ENCODE measurements around the gene MCF2L2. TPM values are rescaled to one million over a fixed set of nuclear protein-coding genes. Genes with fewer than 3 reads are reported as not detected.

MCF2L2 gene
- total RNA-seq, 2 donors from 2014 or later: 0.38 to 1.3 TPM

GRCh38 chr3:183313764-183314163 is 114.7 kb downstream of the MCF2L2 start:
- intact Hi-C loops (cut with DNase I): no loop called here
- DNase-seq (ENCODE audit: low spot score): no peak

GRCh38 chr3:183313351-183313750 is 115.1 kb downstream of the MCF2L2 start:
- DNase-seq (ENCODE audit: low spot score): no peak

GRCh38 chr3:183312433-183312832 is 116.0 kb downstream of the MCF2L2 start:
- no peak for DNase-seq (ENCODE audit: low spot score)
- intact Hi-C loops (cut with DNase I): no loop called here

More at GRCh38 chr3:183313351-183313750, 115.1 kb downstream of the MCF2L2 start:
- intact Hi-C loops (cut with DNase I): no loop called here

GRCh38 chr3:183310936-183311335 is 117.5 kb downstream of the MCF2L2 start:
- intact Hi-C loops (cut with DNase I): no loop called here
- no peak for DNase-seq (ENCODE audit: low spot score)

- DNase-seq (ENCODE audit: low spot score): no peak
- intact Hi-C loops (cut with DNase I): loop anchor here (1.0 to 10.0 kb wide), 2 partner anchors 25 to 446 kb away; no protein-coding TSS in a partner anchor
Observed at GRCh38 chr3:183309276-183309675, 119.1 kb downstream of the MCF2L2 start.

- DNase-seq (ENCODE audit: low spot score): no peak
- intact Hi-C loops (cut with DNase I): loop anchor here (1.0 to 10.0 kb wide), 2 partner anchors 26 to 446 kb away; no protein-coding TSS in a partner anchor
Observed at GRCh38 chr3:183308751-183309150, 119.7 kb downstream of the MCF2L2 start.

- intact Hi-C loops (cut with DNase I): loop anchor here in 1 of 2 donors (10.0 kb wide), 1 partner anchor 447 kb away; no protein-coding TSS in a partner anchor
Observed at GRCh38 chr3:183307749-183308148, 120.7 kb downstream of the MCF2L2 start.

GRCh38 chr3:183306798-183307671 is 121.4 kb downstream of the MCF2L2 start:
- intact Hi-C loops (cut with DNase I): loop anchor here in 1 of 2 donors (10.0 kb wide), 1 partner anchor 448 kb away; no protein-coding TSS in a partner anchor
- DNase-seq (ENCODE audit: low spot score): peak; percentile 91

More at GRCh38 chr3:183307749-183308148, 120.7 kb downstream of the MCF2L2 start:
- no peak for DNase-seq (ENCODE audit: low spot score)

- intact Hi-C loops (cut with DNase I): loop anchor here in 1 of 2 donors (10.0 kb wide), 1 partner anchor 451 kb away; no protein-coding TSS in a partner anchor
Observed at GRCh38 chr3:183303690-183304089, 124.7 kb downstream of the MCF2L2 start.

GRCh38 chr3:183301937-183302580 is 126.4 kb downstream of the MCF2L2 start:
- intact Hi-C loops (cut with DNase I): loop anchor here in 1 of 2 donors (10.0 kb wide), 1 partner anchor 453 kb away; no protein-coding TSS in a partner anchor
- no peak for DNase-seq (ENCODE audit: low spot score)

More at GRCh38 chr3:183303690-183304089, 124.7 kb downstream of the MCF2L2 start:
- no peak for DNase-seq (ENCODE audit: low spot score)

- intact Hi-C loops (cut with DNase I): loop anchor here in 1 of 2 donors (10.0 kb wide), 1 partner anchor 454 kb away; no protein-coding TSS in a partner anchor
- DNase-seq (ENCODE audit: low spot score): no peak
Observed at GRCh38 chr3:183300996-183301562, 127.3 kb downstream of the MCF2L2 start.

- DNase-seq (ENCODE audit: low spot score): no peak
- intact Hi-C loops (cut with DNase I): loop anchor here in 1 of 2 donors (10.0 kb wide), 1 partner anchor 455 kb away; no protein-coding TSS in a partner anchor
Observed at GRCh38 chr3:183299976-183300375, 128.4 kb downstream of the MCF2L2 start.

- DNase-seq (ENCODE audit: low spot score): peak; percentile 88
- intact Hi-C loops (cut with DNase I): no loop called here
Observed at GRCh38 chr3:183298701-183299153, 129.7 kb downstream of the MCF2L2 start.

GRCh38 chr3:183296944-183297343 is 131.5 kb downstream of the MCF2L2 start:
- intact Hi-C loops (cut with DNase I): no loop called here
- DNase-seq (ENCODE audit: low spot score): no peak

GRCh38 chr3:183295211-183295610 is 133.2 kb downstream of the MCF2L2 start:
- intact Hi-C loops (cut with DNase I): no loop called here

GRCh38 chr3:183293966-183294365 is 134.5 kb downstream of the MCF2L2 start:
- DNase-seq (ENCODE audit: low spot score): no peak
- intact Hi-C loops (cut with DNase I): no loop called here

More at GRCh38 chr3:183295211-183295610, 133.2 kb downstream of the MCF2L2 start:
- DNase-seq (ENCODE audit: low spot score): no peak

GRCh38 chr3:183291497-183292031 is 136.9 kb downstream of the MCF2L2 start:
- DNase-seq (ENCODE audit: low spot score): no peak

GRCh38 chr3:183290216-183290615 is 138.2 kb downstream of the MCF2L2 start:
- DNase-seq (ENCODE audit: low spot score): no peak
- intact Hi-C loops (cut with DNase I): no loop called here

More at GRCh38 chr3:183291497-183292031, 136.9 kb downstream of the MCF2L2 start:
- intact Hi-C loops (cut with DNase I): no loop called here

GRCh38 chr3:183288117-183288516 is 140.3 kb downstream of the MCF2L2 start:
- DNase-seq (ENCODE audit: low spot score): no peak
- intact Hi-C loops (cut with DNase I): no loop called here
